ENCODE measurements around the gene IGSF11.

Gene IGSF11

GRCh38 chr3:118948146-118948545 lies 86.5 kb downstream of the IGSF11 start:
- TF ChIP-seq CTCF (IDR thresholded peaks at IDR 0.05; ENCODE audit: insufficient read depth, low read length) (no peak), SPI1 (IDR thresholded peaks at IDR 0.05; ENCODE audit: borderline replicate concordance, low read depth) (no peak), POLR2AphosphoS5 (IDR thresholded peaks at IDR 0.05; ENCODE audit: low read depth) (no peak), REST (IDR thresholded peaks at IDR 0.05; ENCODE audit: insufficient replicate concordance, low read depth) (no peak), GABPA (IDR thresholded peaks at IDR 0.05; ENCODE audit: low read depth) (no peak)

GRCh38 chr3:118946449-118946848 lies 88.2 kb downstream of the IGSF11 start:
- TF ChIP-seq POLR2AphosphoS5 (IDR thresholded peaks at IDR 0.05; ENCODE audit: low read depth) (no peak), REST (IDR thresholded peaks at IDR 0.05; ENCODE audit: insufficient replicate concordance, low read depth) (no peak), GABPA (IDR thresholded peaks at IDR 0.05; ENCODE audit: low read depth) (no peak), CTCF (IDR thresholded peaks at IDR 0.05; ENCODE audit: insufficient read depth, low read length) (no peak), SPI1 (IDR thresholded peaks at IDR 0.05; ENCODE audit: borderline replicate concordance, low read depth) (no peak)
- H3K27ac ChIP-seq (replicated peaks) = no peak overlapping the region
- H3K27me3 ChIP-seq (ENCODE audit: insufficient read depth, poor library complexity, severe bottlenecking) = no peaks in the 10 kb centered on the region
- no peak overlapping the region for H3K4me3 ChIP-seq (replicated peaks; ENCODE audit: insufficient read depth, low read length)
- no peak for DNase-seq (ENCODE audit: low read depth in 1 of 2, low spot score in 1 of 2)

More at GRCh38 chr3:118948146-118948545, 86.5 kb downstream of the IGSF11 start:
- Histone ChIP-seq H3K4me3 (replicated peaks; ENCODE audit: insufficient read depth, low read length) (no peak overlapping the region), H3K27me3 (ENCODE audit: insufficient read depth, poor library complexity, severe bottlenecking) (no peaks in the 10 kb centered on the region), H3K27ac (replicated peaks) (no peak overlapping the region)
- DNase-seq (ENCODE audit: low read depth in 1 of 2, low spot score in 1 of 2) = no peak

GRCh38 chr3:118945834-118946233 lies 88.8 kb downstream of the IGSF11 start:
- no peak for DNase-seq (ENCODE audit: low read depth in 1 of 2, low spot score in 1 of 2)
- Histone ChIP-seq H3K27ac (replicated peaks) (no peak overlapping the region), H3K4me3 (replicated peaks; ENCODE audit: insufficient read depth, low read length) (no peak overlapping the region), H3K27me3 (ENCODE audit: insufficient read depth, poor library complexity, severe bottlenecking) (no peaks in the 10 kb centered on the region)
- TF ChIP-seq REST (IDR thresholded peaks at IDR 0.05; ENCODE audit: insufficient replicate concordance, low read depth) = no peak
- no peak for TF ChIP-seq GABPA (IDR thresholded peaks at IDR 0.05; ENCODE audit: low read depth)
- TF ChIP-seq SPI1 (IDR thresholded peaks at IDR 0.05; ENCODE audit: borderline replicate concordance, low read depth) = no peak
- no peak for TF ChIP-seq POLR2AphosphoS5 (IDR thresholded peaks at IDR 0.05; ENCODE audit: low read depth)
- TF ChIP-seq CTCF (IDR thresholded peaks at IDR 0.05; ENCODE audit: insufficient read depth, low read length) = no peak
